ENCODE measurements around the gene OR2H2.

The OR2H2 gene

GRCh38 chr6:29564875-29565274 is 20.0 kb upstream of the OR2H2 start:
- in situ Hi-C loops (cut with HindIII; ENCODE audit: low sequenced_read_pairs) = no loop called here
- H3K4me3 ChIP-seq (ENCODE audit: low read depth, low read length) = no peak overlapping the region
- TF ChIP-seq, protein P1, sequence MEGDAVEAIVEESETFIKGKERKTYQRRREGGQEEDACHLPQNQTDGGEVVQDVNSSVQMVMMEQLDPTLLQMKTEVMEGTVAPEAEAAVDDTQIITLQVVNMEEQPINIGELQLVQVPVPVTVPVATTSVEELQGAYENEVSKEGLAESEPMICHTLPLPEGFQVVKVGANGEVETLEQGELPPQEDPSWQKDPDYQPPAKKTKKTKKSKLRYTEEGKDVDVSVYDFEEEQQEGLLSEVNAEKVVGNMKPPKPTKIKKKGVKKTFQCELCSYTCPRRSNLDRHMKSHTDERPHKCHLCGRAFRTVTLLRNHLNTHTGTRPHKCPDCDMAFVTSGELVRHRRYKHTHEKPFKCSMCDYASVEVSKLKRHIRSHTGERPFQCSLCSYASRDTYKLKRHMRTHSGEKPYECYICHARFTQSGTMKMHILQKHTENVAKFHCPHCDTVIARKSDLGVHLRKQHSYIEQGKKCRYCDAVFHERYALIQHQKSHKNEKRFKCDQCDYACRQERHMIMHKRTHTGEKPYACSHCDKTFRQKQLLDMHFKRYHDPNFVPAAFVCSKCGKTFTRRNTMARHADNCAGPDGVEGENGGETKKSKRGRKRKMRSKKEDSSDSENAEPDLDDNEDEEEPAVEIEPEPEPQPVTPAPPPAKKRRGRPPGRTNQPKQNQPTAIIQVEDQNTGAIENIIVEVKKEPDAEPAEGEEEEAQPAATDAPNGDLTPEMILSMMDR (IDR thresholded peaks at IDR 0.05; ENCODE audit: low read depth, low read length, missing control alignments) = no peak
- DNase-seq (ENCODE audit: low read depth) = no peak

DNA sequence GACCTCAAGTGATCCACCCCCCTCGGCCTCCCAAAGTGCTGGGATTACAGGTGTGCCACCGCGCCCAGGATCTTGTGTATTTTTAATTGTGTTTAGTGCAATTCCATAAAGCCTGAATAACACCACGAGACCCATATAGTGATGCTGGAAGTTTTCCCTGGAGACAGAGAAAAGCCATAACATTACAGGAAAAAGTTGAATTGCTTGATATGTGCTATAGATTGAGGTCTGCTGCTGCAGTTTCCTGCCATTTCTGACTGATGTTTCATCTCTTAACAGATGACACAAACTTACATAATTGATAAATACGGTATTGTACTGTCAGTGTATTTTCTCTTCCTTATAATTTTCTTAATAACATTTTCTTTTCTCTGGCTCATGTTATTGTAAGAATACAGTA is 18.1 kb upstream of the OR2H2 start:
- no peak for DNase-seq (ENCODE audit: low read depth)
- TF ChIP-seq, protein P1 (IDR thresholded peaks at IDR 0.05; ENCODE audit: low read depth, low read length, missing control alignments) = no peak
- no peak overlapping the region for H3K4me3 ChIP-seq (ENCODE audit: low read depth, low read length)
- in situ Hi-C loops (cut with HindIII; ENCODE audit: low sequenced_read_pairs) = no loop called here

GRCh38 chr6:29567541-29567940 is 17.4 kb upstream of the OR2H2 start:
- H3K4me3 ChIP-seq (ENCODE audit: low read depth, low read length) = no peak overlapping the region
- TF ChIP-seq, protein P1 (IDR thresholded peaks at IDR 0.05; ENCODE audit: low read depth, low read length, missing control alignments) = no peak
- in situ Hi-C loops (cut with HindIII; ENCODE audit: low sequenced_read_pairs) = no loop called here
- DNase-seq (ENCODE audit: low read depth) = no peak

- no peak for DNase-seq (ENCODE audit: low read depth)
- H3K4me3 ChIP-seq (ENCODE audit: low read depth, low read length) = no peak overlapping the region
- in situ Hi-C loops (cut with HindIII; ENCODE audit: low sequenced_read_pairs) = no loop called here
- TF ChIP-seq, protein P1 (IDR thresholded peaks at IDR 0.05; ENCODE audit: low read depth, low read length, missing control alignments) = no peak
Observed at GRCh38 chr6:29567991-29568390, 16.9 kb upstream of the OR2H2 start.

- no peak overlapping the region for H3K4me3 ChIP-seq (ENCODE audit: low read depth, low read length)
- DNase-seq (ENCODE audit: low read depth) = no peak
- TF ChIP-seq, protein P1 (IDR thresholded peaks at IDR 0.05; ENCODE audit: low read depth, low read length, missing control alignments) = no peak
- in situ Hi-C loops (cut with HindIII; ENCODE audit: low sequenced_read_pairs) = no loop called here
Observed at GRCh38 chr6:29576056-29576455, 8.9 kb upstream of the OR2H2 start.

- in situ Hi-C loops (cut with HindIII; ENCODE audit: low sequenced_read_pairs) = no loop called here
- TF ChIP-seq, protein P1 (IDR thresholded peaks at IDR 0.05; ENCODE audit: low read depth, low read length, missing control alignments) = no peak
- no peak for DNase-seq (ENCODE audit: low read depth)
- H3K4me3 ChIP-seq (ENCODE audit: low read depth, low read length) = no peak overlapping the region
Observed at GRCh38 chr6:29577544-29577943, 7.4 kb upstream of the OR2H2 start.
